Right renal pelvis (tissue), 4 donors: Measurements from ENCODE around the gene TM4SF5. TPM values are rescaled to one million over a fixed set of nuclear protein-coding genes. Genes with fewer than 3 reads are reported as not detected.

Experiments used
- DNase-seq, 4 donors: peaks; one replicate each; pipeline ENCODE4 v3.0.0-alpha.2; 2013; ENCODE audit warnings: low read depth in 4 of 4, low spot score in 3 of 4, missing footprints in 1 of 4
- polyA plus RNA-seq, 4 donors: library from polyadenylated mRNA; unstranded; fragments of 120-200 nt; gene quantifications; one replicate each; pipeline ENCODE4 v1.2.1, GENCODE V29; 2013; ENCODE audit not compliant: insufficient read length in 4 of 4

The TM4SF5 gene
- polyA plus RNA-seq, 4 donors = 0.97 to 3.5 (median 1.9) TPM

DNA sequence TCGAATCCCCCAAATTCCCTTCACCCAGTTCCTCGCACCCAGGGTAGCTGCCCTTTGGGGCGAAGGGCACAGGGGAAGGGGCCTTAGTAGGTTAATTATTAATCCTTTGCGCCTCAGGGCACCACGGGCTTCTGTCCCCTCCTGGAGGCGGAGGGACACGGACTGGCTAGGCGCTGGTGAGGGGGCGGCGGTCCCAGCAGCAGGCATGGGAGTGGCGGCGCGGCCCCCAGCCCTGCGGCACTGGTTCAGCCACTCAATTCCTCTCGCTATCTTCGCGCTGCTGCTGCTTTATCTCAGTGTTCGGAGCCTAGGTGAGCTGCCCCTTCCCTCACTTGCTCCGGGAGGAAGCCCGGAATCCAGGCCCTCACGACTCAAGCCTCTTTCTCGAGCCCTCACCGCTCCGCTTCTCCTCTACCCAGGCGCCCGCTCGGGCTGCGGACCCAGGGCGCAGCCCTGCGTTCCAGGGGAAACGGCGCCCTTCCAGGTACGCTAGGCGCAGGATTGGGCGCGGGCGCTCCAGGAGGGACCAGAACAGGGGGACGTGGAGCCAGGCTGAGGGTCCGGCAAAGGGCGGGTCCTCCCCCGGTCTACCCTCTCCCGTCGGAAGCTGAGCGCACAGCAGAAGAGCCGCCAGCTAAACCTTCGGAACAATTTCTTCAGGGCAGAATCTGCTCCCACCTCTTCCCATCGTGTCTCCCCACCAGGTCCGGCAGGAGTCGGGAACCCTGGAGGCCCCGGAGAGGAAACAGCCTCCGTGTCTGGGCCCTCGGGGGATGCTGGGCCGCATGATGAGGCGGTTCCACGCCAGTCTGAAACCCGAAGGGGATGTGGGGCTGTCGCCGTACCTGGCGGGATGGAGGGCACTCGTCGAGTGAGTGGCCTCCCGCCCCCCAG is 17.4 kb downstream of the TM4SF5 start, which contains the start of gene GLTPD2:
TSS of gene GLTPD2 (plus strand) at position 158 of the 894 bp plus-strand sequence. CDS start at position 206, 48 bp downstream.
- DNase-seq = no peak

- no peak for DNase-seq
Observed at GRCh38 chr17:4789701-4789950, 17.9 kb downstream of the TM4SF5 start.

DNA sequence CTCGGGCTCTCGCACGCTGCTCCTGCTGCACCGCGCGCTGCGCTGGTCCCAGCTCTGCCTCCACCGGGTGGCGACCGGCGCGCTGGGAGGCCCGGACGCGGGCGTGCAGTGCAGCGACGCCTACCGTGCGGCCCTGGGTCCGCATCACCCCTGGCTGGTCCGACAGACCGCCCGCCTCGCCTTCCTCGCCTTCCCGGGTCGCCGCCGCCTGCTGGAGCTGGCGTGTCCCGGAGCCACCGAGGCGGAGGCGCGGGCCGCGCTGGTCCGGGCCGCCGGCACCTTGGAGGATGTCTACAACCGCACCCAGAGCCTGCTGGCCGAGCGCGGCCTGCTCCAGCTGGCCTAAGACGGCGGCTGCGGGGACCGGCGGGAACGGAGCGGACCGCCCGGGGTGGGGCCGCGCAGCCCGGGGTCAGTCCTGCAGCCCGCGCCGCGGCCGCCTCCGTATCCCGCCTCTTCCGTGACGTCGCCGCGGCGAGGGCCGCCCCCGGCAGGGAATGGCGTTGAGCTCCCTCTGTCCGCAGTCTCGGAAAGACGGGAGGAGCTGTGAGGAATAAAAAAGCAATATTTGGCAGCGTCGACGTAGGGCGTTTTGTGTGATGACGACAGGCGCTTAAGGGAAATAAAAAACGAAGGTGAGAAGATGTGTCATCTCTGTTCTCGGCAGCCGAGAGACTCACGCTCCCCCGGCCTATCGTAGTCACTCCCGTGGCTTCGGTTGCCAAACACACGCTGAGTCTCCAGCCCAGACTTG is 18.4 kb downstream of the TM4SF5 start:
- DNase-seq = peak in 3 of 4 donors; percentile 67 to 79 (median 68)

DNA sequence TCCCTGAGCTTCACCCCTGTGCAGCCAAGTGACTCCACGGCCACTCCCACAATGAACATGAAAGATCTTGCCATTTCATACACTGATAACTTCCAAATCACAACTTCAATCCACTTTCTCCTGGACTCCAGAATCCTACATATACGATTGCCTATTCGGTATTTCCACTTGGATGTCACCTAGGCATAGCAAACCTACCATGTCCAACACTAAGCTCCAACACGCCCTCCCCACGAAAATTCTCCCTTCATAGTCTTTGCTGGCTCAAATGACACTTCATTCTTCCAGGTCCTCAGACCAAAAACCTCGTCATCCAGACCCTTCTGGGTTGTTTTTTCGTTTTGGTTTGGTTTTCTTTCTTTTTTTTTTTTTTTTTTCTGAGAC is 19.0 kb downstream of the TM4SF5 start:
- DNase-seq = no peak

DNA sequence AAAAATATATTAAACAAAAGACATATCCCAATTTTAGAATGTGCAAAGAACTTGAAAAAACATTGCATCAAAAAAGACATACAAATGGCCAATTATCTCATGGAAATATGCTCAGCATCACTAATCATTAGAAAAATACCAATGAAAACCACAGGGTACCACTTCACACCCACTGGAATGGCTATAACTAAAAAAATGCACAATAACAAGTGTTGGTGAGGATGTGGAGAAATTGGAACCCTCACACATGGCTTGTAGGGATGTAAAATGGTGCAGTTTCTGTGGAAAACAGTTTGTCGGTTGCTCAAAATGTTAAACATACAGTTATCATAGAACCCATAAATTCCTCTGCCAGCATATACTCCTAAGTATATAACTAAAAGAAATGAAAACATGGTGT is 23.5 kb downstream of the TM4SF5 start:
- no peak for DNase-seq

- DNase-seq = no peak
Observed at GRCh38 chr17:4796552-4796920, 24.9 kb downstream of the TM4SF5 start.

DNA sequence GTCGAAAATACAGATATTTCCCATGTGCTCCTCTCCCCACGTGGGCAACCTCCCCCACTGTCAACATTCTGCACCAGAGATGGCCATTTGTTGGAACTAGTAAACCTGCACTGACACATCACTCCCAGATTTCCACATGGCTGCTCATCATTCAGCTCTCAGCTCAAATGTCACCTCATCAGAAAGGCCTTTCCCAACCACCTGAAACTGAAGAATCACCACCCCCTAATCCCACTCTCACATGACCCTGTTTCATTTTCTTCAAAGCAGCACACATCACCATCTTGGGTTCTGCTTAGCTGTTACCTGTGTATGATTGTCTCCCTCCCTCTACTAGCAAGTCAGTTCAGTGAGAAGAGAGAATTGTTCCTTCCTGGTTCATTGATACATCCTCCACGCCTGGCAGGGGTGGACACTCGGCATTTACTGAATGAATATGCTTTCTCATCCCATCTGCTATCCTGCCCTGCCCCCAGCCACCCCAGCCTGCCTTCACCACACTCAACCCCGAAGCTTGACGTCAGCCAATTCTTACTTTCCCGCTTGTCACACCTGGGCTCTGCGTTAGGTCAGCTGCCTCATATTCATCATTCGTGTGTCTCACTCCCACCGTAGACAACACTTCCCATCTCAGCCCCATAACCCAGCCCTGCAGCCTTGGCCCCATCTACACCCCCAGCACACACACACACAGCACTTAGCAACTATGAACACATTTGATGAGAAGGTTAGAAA is 28.9 kb downstream of the TM4SF5 start:
- DNase-seq = no peak

DNA sequence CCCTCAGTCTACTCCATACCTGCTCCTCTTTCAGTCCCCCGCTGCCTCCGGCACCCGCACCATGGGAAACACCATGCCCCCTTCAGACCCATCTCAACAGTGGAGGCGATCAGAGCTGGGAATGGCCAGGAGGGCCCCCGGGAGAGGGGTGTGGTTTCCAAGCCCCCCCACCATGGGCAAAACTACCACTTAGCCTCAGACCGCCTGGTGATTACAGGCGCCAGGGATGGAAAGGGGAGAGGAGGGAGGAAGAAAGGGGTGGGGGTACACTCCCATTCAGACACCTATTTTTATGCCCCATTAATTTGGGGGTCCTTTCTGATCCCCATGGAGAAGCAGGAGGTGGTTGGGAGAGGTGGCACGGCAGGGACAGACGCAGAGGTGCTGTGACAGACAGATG is 30.5 kb downstream of the TM4SF5 start, which contains the start of gene C17orf114:
TSS of gene C17orf114 (minus strand) at position 101 of the 400 bp plus-strand sequence.
- no peak for DNase-seq

- no peak for DNase-seq
Observed at GRCh38 chr17:4806456-4806776, 34.7 kb downstream of the TM4SF5 start.

DNA sequence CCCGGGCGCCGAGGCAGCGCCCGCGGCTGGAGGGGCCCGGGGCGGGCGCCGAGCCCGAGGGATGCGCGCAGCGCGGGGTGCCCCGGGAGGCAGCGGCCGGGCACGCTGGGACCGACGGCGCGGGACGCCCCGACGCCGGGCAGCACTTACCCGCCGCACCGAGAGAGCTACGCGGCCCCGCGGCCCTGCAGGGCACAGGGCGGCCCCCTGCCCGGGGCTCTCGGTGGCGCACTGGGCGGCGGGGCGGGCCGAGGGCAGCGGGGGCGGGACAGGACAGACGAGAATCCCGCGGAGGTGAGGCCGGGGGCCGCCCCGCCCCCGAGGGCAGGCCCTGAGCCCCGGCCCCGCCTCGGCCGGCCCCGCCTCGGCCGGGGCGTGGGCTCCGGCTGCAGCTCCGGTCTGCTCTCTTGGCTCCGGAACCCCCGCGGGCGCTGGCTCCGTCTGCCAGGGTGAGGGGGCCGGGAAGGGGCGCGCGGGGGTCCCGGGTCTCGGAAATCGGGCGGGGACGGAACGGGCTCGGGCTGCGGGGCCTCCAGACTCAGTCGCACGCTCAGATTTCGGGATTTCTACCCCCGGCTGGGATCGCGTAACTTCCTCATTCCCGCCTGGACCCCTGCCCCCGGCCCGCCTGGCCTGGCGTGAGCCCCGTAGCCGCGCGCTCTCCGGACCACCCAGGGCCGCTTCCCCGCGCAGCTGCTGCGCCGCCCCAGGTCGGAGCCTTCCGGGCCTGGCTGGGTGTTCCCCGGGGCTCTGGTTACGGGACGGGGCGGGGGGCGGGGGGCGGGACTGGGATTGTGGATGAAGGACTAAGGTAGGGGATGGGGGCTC is 35.3 kb downstream of the TM4SF5 start, which contains the start of gene PLD2:
TSS of gene PLD2 (plus strand) at position 376 of the 828 bp plus-strand sequence. CDS start 621 bp downstream, outside the sequence.
- DNase-seq = peak in 2 of 4 donors; percentile 72 to 74

DNA sequence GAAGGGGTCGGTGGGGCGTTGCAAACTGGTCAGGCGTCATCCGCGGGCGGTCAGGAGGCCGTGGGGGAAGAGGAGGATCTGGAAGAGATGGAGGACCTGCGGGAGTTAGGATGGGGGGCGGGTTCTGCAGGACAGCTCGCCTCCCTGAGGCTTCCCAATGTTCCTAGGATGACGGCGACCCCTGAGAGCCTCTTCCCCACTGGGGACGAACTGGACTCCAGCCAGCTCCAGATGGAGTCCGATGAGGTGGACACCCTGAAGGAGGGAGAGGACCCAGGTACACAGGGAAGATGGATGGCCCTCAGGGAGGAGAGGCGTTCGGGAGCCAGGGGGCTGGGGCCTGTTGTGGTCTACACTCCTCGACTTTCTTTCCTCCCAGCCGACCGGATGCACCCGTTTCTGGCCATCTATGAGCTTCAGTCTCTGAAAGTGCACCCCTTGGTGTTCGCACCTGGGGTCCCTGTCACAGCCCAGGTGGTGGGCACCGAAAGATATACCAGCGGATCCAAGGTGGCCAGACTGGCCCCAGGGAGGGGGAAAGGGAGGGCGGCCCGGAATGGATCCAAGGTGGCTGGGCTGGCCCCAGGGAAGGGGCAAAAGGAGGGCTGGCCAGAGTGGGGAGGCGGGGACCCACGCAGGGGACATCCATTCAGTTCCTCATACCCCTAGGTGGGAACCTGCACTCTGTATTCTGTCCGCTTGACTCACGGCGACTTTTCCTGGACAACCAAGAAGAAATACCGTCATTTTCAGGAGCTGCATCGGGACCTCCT is 36.1 kb downstream of the TM4SF5 start:
- no peak for DNase-seq

- no peak for DNase-seq
Observed at GRCh38 chr17:4808378-4808767, 36.7 kb downstream of the TM4SF5 start.

GRCh38 chr17:4810696-4811290 is 39.1 kb downstream of the TM4SF5 start:
- no peak for DNase-seq

GRCh38 chr17:4811471-4811870 is 39.8 kb downstream of the TM4SF5 start:
- no peak for DNase-seq

- DNase-seq = no peak
Observed at GRCh38 chr17:4812690-4813089, 41.0 kb downstream of the TM4SF5 start.

- no peak for DNase-seq
Observed at GRCh38 chr17:4815043-4815675, 43.5 kb downstream of the TM4SF5 start.

GRCh38 chr17:4816826-4817225 is 45.1 kb downstream of the TM4SF5 start:
- DNase-seq = no peak

- no peak for DNase-seq
Observed at GRCh38 chr17:4818276-4818675, 46.6 kb downstream of the TM4SF5 start.

- DNase-seq = no peak
Observed at GRCh38 chr17:4822835-4823234, 51.1 kb downstream of the TM4SF5 start.
